Inflammatory macrophage treated with lipopolysaccharide for 1 hour (primary cell): ENCODE measurements around the gene MASP1.
"Not testable (repeated sequence)": the region's sequence is repeated elsewhere in the genome, so short reads cannot be mapped to it uniquely, and the experiment has no call there.

Experiments
- DNase-seq, 2 donors: peaks; one replicate each; pipeline ENCODE4 v3.0.0-alpha.2; 2020 to 2022

MASP1 gene

GRCh38 chr3:187212705-187213104, 78.8 kb downstream of the MASP1 start:
- DNase-seq = no peak

- DNase-seq = no peak
These were observed 79.4 kb downstream of the MASP1 start for GRCh38 chr3:187212196-187212545.

GRCh38 chr3:187211532-187212195, 79.9 kb downstream of the MASP1 start:
- DNase-seq = no peak

- no peak for DNase-seq
These were observed 80.8 kb downstream of the MASP1 start for GRCh38 chr3:187210545-187211327.

- DNase-seq = no peak
These were observed 81.4 kb downstream of the MASP1 start for GRCh38 chr3:187210091-187210490.

GRCh38 chr3:187209491-187209890, 82.0 kb downstream of the MASP1 start:
- DNase-seq = no peak

- no peak for DNase-seq
These were observed 83.4 kb downstream of the MASP1 start for GRCh38 chr3:187208159-187208558.

- DNase-seq = no peak
These were observed 83.9 kb downstream of the MASP1 start for GRCh38 chr3:187207624-187208023.

- DNase-seq = no peak
These were observed 84.5 kb downstream of the MASP1 start for GRCh38 chr3:187207062-187207461.

- no peak for DNase-seq
These were observed 85.9 kb downstream of the MASP1 start for GRCh38 chr3:187205683-187206082.

- DNase-seq = not testable (repeated sequence)
These were observed 92.0 kb downstream of the MASP1 start for GRCh38 chr3:187199463-187200050.

- no peak for DNase-seq
These were observed 93.0 kb downstream of the MASP1 start for GRCh38 chr3:187198490-187198889.

- DNase-seq = no peak
These were observed 94.2 kb downstream of the MASP1 start, which contains the start of gene RTP1 for GRCh38 chr3:187197335-187197649. RTP1 (plus strand) TSS chr3:187197486; CDS start chr3:187197516, 30 bp downstream.

GRCh38 chr3:187196573-187197334, 94.8 kb downstream of the MASP1 start:
- DNase-seq = no peak

GRCh38 chr3:187193181-187193580, 98.4 kb downstream of the MASP1 start:
- no peak for DNase-seq

- no peak for DNase-seq
These were observed 100.3 kb downstream of the MASP1 start for GRCh38 chr3:187191271-187191670.

GRCh38 chr3:187188931-187189330, 102.6 kb downstream of the MASP1 start:
- DNase-seq = peak; percentile 4 to 28

- DNase-seq = no peak
These were observed 104.6 kb downstream of the MASP1 start for GRCh38 chr3:187186801-187187421.

- DNase-seq = no peak
These were observed 105.2 kb downstream of the MASP1 start for GRCh38 chr3:187186375-187186774.

GRCh38 chr3:187185759-187186158, 105.8 kb downstream of the MASP1 start:
- DNase-seq = no peak
